SK-N-SH treated with all-trans-retinoic acid at 6 μM for 48 hours (cell line): ENCODE measurements around the gene ABT1.

ENCODE experiments used
- ATAC-seq: fragments of 200-7000 bp; cut with Tn5 transposase; 3 replicates; pipeline ENCODE4 v1.9.1; 2020; ENCODE audit warnings: mild to moderate bottlenecking, moderate library complexity
- ARNTL ChIP-seq: fragments of 450-650 bp; formaldehyde crosslinking; IDR thresholded peaks from 2 replicates; pipeline ENCODE4 v1.5.0; 2020; ENCODE audit warnings: low read depth, mild to moderate bottlenecking, moderate library complexity, borderline replicate concordance
- BACH2 ChIP-seq: fragments of 250-450 bp; sonication (Bioruptor Pico); IDR thresholded peaks from 2 replicates; pipeline ENCODE4 v1.9.0; 2021; ENCODE audit warnings: mild to moderate bottlenecking, borderline replicate concordance
- CREB5 ChIP-seq: fragments of 250-450 bp; sonication (Bioruptor Pico); IDR thresholded peaks from 2 replicates; pipeline ENCODE4 v1.5.1; 2020; ENCODE audit warnings: low read depth, mild to moderate bottlenecking, moderate library complexity
- CSDC2 ChIP-seq: fragments of 250-450 bp; sonication (Bioruptor Pico); IDR thresholded peaks from 2 replicates; pipeline ENCODE4 v1.5.0; 2020; ENCODE audit warnings: mild to moderate bottlenecking, moderate library complexity
- CSRNP3 ChIP-seq: fragments of 250-450 bp; sonication (Bioruptor Pico); IDR thresholded peaks from 2 replicates; pipeline ENCODE4 v1.5.1; 2021; ENCODE audit warnings: mild to moderate bottlenecking, moderate library complexity
- ESRRG ChIP-seq: fragments of 250-450 bp; sonication (Bioruptor Pico); IDR thresholded peaks from 2 replicates; pipeline ENCODE4 v1.6.1; 2021; ENCODE audit warnings: mild to moderate bottlenecking
- GLIS3 ChIP-seq: fragments of 250-450 bp; sonication (Bioruptor Pico); IDR thresholded peaks from 2 replicates; pipeline ENCODE4 v1.5.0; 2020; ENCODE audit warnings: mild to moderate bottlenecking, moderate library complexity
- ISL1 ChIP-seq: fragments of 250-450 bp; sonication (Bioruptor Pico); IDR thresholded peaks from 2 replicates; pipeline ENCODE4 v2.1.2; 2022; ENCODE audit warnings: mild to moderate bottlenecking, moderate library complexity
- OSR1 ChIP-seq: fragments of 250-450 bp; sonication (Bioruptor Pico); IDR thresholded peaks from 2 replicates; pipeline ENCODE4 v1.8.0; 2022; ENCODE audit warnings: moderate library complexity, mild to moderate bottlenecking, inconsistent platforms
- PATZ1 ChIP-seq: fragments of 250-450 bp; sonication (Bioruptor Pico); IDR thresholded peaks from 2 replicates; pipeline ENCODE4 v1.8.0; 2020; ENCODE audit warnings: mild to moderate bottlenecking, moderate library complexity, borderline replicate concordance
- POU6F1 ChIP-seq: fragments of 250-450 bp; sonication (Bioruptor Pico); IDR thresholded peaks from 2 replicates; pipeline ENCODE4 v1.8.0; 2021; ENCODE audit warnings: low read depth, mild to moderate bottlenecking, moderate library complexity, borderline replicate concordance
- RARB ChIP-seq: fragments of 250-450 bp; sonication (Bioruptor Pico); IDR thresholded peaks from 2 replicates; pipeline ENCODE4 v1.8.0; 2021; ENCODE audit warnings: mild to moderate bottlenecking, moderate library complexity
- SNAI2 ChIP-seq: fragments of 250-450 bp; sonication (Bioruptor Pico); IDR thresholded peaks from 2 replicates; pipeline ENCODE4 v1.5.0; 2020; ENCODE audit warnings: mild to moderate bottlenecking, moderate library complexity
- TCF4 ChIP-seq: fragments of 250-450 bp; sonication (Bioruptor Pico); IDR thresholded peaks from 2 replicates; pipeline ENCODE4 v1.8.0; 2021; ENCODE audit warnings: mild to moderate bottlenecking, moderate library complexity, borderline replicate concordance
- TSHZ2 ChIP-seq: fragments of 250-450 bp; sonication (Bioruptor Pico); IDR thresholded peaks from 2 replicates; pipeline ENCODE4 v1.5.0; 2020; ENCODE audit warnings: mild to moderate bottlenecking, moderate library complexity
- ZC3H10 ChIP-seq: fragments of 250-450 bp; sonication (Bioruptor Pico); IDR thresholded peaks from 2 replicates; pipeline ENCODE4 v1.5.1; 2021; ENCODE audit warnings: mild to moderate bottlenecking, moderate library complexity
- ZFP30 ChIP-seq: fragments of 450-650 bp; formaldehyde crosslinking; IDR thresholded peaks from 2 replicates; pipeline ENCODE4 v1.5.0; 2022; ENCODE audit warnings: mild to moderate bottlenecking, moderate library complexity
- ZNF565 ChIP-seq: fragments of 450-650 bp; formaldehyde crosslinking; conservative IDR thresholded peaks from 2 replicates; pipeline ENCODE4 v1.5.0; 2020; ENCODE audit warnings: low read depth, mild to moderate bottlenecking, moderate library complexity
- ZNF70 ChIP-seq: fragments of 450-650 bp; formaldehyde crosslinking; IDR thresholded peaks from 2 replicates; pipeline ENCODE4 v1.5.0; 2020; ENCODE audit warnings: mild to moderate bottlenecking, moderate library complexity
- ZNF8 ChIP-seq: fragments of 450-650 bp; formaldehyde crosslinking; IDR thresholded peaks from 2 replicates; pipeline ENCODE4 v1.5.0; 2020; ENCODE audit warnings: mild to moderate bottlenecking, moderate library complexity

The ABT1 gene

GRCh38 chr6:26554447-26554696 is 42.4 kb upstream of the ABT1 start:
- no peak for ATAC-seq
- TF ChIP-seq POU6F1 (CRISPR knock-in tag) (no peak), ZNF565 (CRISPR knock-in tag) (no peak), RARB (CRISPR knock-in tag) (no peak), ZFP30 (no peak), ZNF8 (no peak)

- no peak for TF ChIP-seq ESRRG (CRISPR knock-in tag)
- TF ChIP-seq ZNF8 = no peak
- no peak for TF ChIP-seq TCF4 (CRISPR knock-in tag)
- no peak for TF ChIP-seq ZFP30
- no peak for TF ChIP-seq ARNTL (CRISPR knock-in tag)
- no peak for TF ChIP-seq OSR1 (CRISPR knock-in tag)
- TF ChIP-seq CREB5 (CRISPR knock-in tag) = no peak
- TF ChIP-seq ZC3H10 = no peak
- no peak for TF ChIP-seq CSDC2 (CRISPR knock-in tag)
- no peak for TF ChIP-seq TSHZ2 (CRISPR knock-in tag)
- TF ChIP-seq RARB (CRISPR knock-in tag) = no peak
- no peak for TF ChIP-seq SNAI2
- TF ChIP-seq GLIS3 (CRISPR knock-in tag) = no peak
- no peak for TF ChIP-seq PATZ1
- peak; percentile 42 for ATAC-seq
Measured at GRCh38 chr6:26554697-26555504, 41.9 kb upstream of the ABT1 start.

GRCh38 chr6:26555505-26556262 is 41.1 kb upstream of the ABT1 start:
- ATAC-seq = no peak
- TF ChIP-seq BACH2 (CRISPR knock-in tag) (no peak), ARNTL (CRISPR knock-in tag) (no peak), TCF4 (CRISPR knock-in tag) (no peak), ESRRG (CRISPR knock-in tag) (no peak), ZNF70 (CRISPR knock-in tag) (no peak), ZNF8 (no peak), CSRNP3 (no peak), CREB5 (CRISPR knock-in tag) (no peak), POU6F1 (CRISPR knock-in tag) (no peak), RARB (CRISPR knock-in tag) (no peak), OSR1 (CRISPR knock-in tag) (no peak), ZFP30 (no peak), ZNF565 (CRISPR knock-in tag) (no peak), ISL1 (no peak), TSHZ2 (CRISPR knock-in tag) (no peak), CSDC2 (CRISPR knock-in tag) (no peak)
